GM21360 (cell line): Measurements from ENCODE around the gene ZC3H7B.
"Not testable (repeated sequence)": the region's sequence is repeated elsewhere in the genome, so short reads cannot be mapped to it uniquely, and the experiment has no call there.

Experiments
- ATAC-seq: cut with Tn5 transposase; IDR thresholded peaks from one replicate; pipeline ENCODE4 v1.9.1; 2021; ENCODE audit warnings: mild to moderate bottlenecking, moderate library complexity; ENCODE audit not compliant: unreplicated experiment

ZC3H7B gene

DNA sequence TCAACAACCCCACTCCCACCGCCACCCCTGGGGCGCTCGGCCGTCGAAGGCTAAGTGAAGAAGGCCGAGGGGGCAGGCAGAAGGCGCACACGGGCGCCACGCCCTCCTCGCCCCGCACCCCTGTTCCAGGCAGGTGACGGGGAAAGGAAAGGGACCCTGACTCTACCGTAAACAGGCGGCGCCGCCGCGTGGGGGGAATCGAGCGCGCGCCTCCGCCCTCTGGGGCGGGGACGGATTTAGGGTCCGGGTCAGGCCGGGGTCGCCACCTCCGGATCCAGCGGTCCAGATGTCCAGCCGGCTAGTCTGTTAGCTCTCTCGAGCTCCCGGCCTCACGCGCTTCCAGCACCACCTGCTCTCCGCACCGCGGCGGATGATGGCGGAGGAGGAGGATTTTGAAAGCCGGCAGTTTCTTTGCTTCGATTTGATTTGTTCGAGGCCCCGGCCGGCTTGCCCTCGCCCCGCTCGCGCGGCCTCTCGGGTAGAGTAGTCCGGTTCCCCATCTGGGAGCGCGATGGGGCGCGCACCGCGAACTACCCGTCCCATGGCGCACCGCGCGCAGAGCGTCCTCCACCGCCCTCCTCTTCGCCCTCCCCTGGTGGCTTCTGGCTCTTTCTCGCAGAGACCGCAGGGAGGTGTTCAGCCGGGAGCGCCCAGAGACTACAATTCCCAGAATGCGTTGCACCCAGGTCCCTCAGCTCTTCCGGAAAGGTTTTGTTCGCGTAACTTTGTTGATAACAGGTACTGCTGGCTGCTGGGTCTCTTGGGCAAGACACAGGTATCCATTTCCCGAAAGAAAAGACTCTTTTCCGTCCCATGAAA is 15.3 kb upstream of the ZC3H7B start, which contains the start of gene RANGAP1:
RANGAP1 (minus strand) TSS at position 368 of the 819 bp plus-strand sequence. CDS start 5,143 bp downstream, outside the sequence.
- ATAC-seq = peak; percentile 94

DNA sequence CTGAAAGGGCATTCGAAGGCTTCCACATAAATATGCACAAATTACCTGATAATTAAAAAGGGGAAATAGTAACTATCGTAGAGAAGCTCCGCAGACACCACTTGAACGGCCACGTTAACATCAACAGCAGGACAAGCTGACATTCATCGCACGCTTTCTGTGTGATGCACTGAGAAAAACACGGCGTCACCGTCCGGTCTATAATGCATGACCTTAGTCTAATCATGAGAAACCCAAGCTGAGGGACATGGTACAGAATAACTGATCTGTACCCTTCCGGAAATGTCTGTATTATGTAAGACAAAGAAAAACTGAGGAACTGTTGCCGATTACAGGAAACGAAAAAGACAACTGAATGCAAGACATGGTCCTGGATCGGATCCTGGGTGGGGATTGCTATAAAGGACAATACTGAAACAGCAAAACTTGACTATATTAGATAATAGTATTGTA is 14.7 kb upstream of the ZC3H7B start:
- ATAC-seq = peak; percentile 9

DNA sequence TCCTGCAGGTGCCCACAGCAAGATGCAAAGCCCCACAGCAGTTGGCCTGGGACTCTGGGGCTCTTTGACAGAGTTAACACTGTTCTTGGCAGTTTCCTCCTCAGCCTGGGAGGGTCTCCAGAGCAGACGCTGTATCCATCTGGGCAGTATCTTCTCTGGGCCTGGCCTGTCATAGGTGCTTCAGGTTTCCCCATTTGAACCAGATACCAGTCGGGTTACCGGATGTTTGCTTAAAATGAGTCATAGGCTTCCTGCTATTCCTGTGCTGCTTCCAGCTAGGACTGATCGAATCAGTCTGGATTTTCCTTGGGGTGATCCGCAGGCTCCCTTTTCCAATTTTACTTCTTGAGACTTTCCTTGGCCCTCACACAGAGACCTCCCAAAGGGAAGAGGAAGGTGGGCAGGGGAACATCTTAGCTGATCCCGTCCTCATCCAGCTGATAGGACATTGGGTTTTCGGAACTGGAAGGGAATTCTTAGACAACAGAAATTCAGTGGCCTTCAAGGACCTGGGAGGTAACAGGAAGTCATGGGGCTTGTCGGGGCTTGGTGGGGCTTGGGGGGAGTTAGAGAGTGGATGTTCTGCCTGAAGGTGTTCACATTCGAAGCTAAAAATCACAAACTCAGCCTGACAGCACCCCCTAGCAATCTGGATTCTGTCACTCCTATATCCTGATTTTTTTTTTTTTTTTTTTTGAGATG is 12.9 kb upstream of the ZC3H7B start:
- ATAC-seq = no peak

DNA sequence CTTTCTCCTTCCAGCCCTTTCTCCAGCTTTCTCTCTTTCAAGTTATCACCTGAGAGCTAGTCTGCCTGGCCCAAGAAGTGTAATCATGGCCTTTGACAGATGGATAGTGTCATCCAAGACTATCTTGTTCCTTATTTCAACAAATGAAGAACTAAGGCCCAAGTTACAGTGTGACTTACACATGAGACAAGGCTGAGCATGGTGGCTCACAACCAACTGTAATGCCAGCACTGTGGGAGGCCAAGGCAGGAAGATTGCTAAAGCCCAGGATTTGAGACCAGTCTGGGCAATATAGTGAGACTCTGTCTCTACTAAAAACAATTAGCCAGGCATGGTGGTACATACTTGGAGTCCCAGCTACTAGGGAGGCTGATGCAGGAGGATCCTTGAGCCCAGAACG is 11.7 kb upstream of the ZC3H7B start:
- ATAC-seq = no peak

DNA sequence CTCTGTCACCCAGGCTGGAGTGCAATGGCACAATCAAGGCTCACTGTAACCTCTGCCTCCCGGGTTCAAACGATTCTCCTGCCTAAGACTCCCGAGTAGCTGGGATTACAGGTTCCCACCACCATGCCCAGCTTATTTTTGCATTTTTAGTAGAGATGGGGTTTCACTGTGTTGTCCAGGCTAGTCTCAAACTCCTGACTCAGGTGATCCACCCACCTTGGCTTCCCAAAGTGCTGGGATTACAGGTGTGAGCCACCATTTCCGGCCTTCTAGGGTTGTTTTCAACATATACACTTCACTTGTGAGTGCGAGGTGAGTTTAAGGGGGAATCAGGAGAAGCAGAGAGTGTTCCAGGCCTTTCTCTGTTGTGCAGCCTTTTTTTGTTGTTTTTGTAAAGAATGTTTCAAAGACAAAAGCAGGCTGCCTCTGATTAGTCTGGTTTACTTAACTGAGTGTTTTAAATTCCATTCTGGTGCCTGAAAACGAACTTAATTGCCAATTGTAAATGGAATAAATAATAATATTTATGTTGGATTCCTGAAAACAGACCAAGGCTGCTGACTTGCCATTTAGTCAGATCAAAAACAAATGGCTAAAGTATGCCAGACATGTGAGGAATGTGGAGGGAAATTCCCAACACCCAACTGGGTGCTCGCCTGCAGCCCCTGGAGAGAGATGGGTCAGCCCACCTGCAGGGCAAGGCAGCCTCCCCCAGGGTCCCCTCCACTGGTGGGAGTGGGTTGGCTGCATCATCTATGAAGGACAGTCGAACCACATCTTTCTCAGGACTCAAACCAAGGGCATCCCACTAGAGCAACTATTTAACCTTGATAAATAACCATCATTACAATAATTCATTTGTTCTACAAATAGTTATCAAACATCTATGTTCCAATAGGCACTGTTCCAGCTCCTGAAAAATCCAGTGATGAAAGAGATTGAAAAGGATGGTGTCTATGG is 10.8 kb upstream of the ZC3H7B start:
- ATAC-seq = no peak

DNA sequence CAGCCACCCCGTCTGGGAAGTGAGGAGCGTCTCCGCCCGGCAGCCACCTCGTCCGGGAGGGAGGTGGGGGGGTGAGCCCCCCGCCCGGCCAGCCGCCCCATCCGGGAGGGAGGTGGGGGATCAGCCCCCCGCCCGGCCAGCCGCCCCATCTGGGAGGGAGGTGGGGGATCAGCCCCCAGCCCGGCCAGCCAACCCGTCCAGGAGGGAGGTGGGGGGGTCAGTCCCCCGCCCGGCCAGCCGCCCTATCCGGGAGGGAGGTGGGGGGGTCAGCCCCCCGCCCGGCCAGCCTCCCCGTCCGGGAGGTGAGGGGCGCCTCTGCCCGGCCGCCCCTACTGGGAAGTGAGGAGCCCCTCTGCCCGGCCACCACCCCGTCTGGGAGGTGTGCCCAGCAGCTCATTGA is 6.5 kb upstream of the ZC3H7B start:
- not testable (repeated sequence) for ATAC-seq

DNA sequence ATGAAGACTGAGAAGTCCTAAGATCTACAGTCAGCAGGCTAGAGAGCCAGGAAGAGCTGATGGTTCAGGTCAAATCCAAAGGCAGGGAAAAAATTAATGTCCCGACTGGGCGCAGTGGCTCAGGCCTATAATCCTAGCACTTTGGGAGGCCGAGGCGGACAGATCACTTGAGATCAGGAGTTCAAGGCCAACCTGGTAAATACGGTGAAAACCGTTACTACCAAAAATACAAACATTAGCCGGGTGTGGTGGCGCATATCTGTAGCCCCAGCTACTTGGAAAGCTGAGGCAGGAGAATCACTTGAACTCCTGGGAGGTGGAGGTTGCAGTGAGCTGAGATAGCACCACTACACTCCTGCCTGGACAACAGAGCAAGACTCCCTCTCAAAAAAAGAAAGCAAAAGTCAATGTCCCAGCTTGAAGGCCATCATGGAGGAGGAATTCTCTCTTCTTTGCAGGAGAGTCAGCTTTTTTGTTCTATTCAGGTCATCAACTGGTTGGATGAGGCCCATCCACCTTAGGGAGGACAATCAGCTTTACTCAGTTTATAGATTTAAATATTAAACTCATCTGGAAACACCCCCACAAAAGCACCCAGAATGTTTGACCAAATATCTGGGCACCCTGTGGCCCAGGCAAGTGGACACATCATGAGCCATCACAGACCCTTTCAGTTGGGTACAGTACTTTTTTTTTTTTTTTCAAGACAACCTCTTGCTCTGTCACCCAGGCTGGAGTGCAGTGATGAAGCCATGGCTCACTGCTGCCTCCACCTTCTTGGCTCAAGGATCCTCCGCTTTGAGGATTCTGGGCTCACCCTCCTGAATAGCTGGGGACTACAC is 4.3 kb upstream of the ZC3H7B start:
- no peak for ATAC-seq

DNA sequence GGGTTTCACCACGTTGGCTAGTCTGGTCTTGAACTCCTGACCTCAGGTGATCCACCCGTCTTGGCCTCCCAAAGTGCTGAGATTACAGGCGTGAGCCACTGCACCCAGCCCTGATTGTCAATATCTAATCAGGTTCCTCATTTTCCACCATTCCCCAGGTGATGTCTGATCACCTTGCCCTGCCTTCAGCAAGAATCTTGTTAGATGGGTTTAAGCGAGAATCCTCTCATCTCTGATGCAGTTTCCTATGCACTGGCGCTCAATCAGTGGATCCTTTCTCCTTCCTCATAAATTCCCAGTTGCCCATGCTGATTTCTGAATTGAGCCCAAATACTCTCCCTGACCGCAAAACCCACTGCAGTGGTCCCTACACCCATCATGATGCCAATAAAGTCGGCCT is 664 bp upstream of the ZC3H7B start:
- no peak for ATAC-seq

DNA sequence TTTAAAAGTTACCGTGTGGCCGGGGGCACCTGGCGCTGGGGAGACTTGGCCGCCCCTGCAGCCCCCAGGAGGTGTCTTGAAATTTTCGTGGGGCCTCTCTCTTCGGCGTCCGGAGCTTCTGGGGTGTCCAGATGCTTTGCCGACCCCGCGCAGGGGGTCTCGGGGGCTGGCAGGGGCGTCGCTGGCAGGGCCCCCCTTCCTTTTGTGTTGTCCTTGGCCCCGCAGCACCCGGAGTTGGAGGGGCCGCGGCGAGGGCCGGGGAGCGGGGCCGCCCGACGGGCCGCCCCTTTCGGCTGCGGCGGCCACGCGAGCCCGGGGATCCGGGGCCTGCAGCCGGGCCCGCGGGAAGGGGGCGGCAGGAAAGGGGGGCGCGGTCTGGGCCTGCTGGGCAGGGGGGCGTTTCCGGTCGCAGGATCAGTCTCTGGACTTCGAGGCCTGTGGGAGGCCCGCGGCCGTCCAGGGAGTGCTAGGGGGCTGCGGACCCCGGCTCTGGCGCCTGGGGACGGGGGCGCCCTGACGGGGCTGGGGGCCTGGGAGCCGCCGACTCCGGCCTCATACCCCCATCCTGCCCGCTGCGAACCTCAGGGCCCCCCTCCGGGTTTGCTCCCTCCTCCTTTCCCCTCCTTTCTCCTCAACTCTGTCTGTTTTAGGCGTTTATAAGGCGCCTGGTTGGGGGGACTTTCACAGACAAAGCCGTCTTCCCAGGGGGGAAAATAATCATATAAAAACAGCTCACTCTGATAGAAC is 869 bp downstream of the ZC3H7B start:
- no peak for ATAC-seq

DNA sequence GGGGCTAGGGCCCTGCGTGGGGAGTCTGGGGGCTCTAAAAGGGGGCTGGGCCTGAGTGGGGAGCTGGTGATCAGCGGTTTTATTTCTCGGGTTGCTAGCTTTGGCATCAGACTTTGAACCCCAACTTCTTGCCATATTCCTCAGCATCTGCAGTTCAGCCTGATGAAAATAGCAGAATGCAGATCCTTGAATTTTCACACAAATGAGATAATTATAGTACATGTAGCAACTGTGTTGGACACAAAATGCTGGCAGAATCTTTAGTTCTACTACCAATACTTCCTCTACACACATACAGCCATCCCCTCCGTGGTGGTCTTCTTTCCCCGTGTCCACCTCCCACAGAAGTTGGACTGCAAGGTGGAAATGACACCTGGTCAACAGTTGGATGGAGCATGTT is 1.5 kb downstream of the ZC3H7B start:
- no peak for ATAC-seq

DNA sequence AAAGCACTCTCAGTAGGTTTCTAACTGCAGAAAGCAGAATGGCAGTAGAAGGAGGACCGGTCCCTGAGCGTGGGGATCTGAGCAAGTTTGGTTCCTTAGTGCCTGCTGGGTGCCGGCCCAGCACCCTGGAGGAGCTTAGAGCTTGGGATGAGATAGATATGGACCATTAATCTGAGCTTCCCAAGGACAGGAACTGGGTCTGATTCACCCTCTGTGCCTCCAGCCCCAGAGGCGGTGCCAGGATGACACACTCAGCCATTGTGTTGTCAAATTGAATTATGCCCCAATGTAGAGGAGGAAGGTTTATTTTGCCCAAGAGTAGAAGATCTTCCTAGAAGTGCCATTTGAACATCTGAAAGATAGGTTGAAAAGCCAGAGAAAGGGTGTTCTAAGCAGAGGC is 4.3 kb downstream of the ZC3H7B start:
- no peak for ATAC-seq

DNA sequence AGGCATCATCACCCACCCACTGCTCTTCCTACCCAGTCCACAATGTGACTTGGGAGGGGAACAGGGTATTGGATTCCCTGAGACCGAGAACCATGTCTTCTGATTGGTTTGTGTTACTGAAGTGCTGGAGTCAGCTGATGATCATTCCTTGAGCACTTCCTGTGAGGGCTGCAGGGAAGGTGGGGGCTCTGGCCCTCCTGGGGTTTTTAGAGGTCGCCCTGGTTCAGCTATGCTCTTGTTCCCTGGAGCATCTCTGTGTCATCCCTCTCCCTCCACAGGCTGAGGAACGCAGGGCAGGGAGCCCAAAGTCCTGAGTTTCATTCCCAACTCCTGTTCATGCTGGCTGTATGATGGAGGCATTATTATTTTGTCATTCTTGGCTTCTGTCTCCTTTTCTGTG is 6.7 kb downstream of the ZC3H7B start:
- ATAC-seq = no peak

DNA sequence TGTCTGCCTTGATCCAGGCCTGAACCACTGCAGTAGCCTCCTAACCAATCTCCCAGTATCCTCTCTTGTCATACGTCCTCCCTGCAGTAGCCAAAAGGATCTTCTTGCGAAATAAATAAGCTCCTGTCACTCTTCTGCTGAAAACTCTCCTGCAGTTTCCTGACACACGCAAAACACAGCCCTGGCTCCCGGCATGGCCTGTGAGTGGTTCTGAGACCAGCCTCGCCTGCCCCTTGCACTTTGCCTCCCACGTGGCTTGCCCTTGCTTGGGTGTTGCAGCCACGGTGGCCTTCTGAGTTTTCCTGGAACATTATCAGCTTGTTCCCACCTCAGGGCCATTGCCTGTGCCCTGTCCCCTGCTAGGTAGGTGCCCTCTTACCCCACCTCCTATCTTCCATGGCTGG is 7.2 kb downstream of the ZC3H7B start:
- ATAC-seq = no peak

DNA sequence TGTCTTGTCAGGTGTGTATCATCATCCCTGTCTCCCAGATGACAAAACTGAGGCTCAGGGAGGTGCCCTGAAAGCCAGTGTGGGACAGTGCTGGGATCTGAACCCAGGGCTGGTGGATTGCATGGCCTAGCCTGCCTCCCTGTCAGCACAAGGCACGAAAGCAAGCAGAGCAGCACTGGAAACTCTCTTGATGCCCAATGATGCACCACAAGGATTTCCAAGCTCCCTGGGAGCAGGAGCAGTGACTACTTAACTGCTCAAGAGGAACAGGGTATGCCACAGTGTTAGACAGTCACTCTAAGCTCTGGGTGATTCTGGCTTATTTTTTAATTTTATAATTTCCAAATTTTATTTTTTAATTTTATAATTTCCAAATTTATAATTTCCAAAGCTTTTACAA is 9.0 kb downstream of the ZC3H7B start:
- no peak for ATAC-seq

DNA sequence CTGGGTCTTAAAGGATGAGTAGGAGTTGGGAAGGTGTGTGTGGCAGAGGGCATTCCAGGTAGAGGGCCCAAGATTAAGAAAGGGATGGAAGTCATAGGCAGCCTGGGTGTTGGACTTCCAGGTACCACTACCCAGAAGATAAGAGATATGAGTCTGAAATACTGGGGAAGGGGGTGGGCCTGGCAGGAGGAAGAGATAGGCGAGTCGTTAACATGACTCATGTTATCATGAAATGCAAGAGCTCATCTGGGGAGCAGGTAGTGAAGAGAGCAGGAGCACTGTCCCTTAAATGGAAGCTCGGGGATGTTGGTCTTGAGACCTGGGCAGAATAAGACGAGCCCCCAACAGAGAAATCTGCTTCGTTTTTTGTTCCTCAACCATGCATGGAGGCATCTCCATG is 10.2 kb downstream of the ZC3H7B start:
- no peak for ATAC-seq

DNA sequence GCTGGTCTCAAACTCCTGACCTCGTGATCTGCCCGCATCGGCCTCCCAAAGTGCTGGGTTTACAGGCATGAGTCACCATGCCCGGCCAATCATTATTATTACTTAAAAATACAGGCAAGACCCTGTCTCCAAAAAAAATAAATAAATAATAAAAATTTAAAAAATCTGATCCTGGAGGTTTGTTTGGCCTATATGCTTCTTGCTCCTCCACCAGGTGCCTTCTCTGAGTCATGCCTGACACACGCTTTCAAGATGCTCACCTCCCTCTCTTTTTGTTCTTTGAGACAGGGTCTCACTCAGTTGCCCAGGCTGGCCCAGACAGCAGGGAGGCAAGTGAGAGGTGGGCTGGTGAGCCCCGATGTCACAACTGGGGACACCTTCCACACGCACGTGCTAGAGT is 13.5 kb downstream of the ZC3H7B start:
- ATAC-seq = no peak

DNA sequence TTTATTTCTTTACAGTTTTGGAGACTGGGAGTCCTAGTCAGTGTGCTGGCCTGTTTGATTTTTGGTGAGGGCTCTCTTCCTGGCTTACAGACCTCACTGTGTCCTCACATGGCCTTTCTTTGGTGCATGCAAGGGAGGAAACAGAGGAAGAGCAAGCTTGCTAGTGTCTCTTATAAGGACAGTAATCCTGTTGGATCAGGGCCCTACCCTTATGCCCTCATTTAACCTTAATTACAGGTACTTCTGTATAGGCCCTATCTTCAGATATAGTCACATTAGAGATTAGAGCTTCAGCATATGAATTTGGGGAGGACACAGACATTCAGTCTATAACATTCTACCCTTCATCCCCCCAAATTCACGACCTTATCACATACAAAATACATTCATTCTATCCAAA is 14.3 kb downstream of the ZC3H7B start:
- no peak for ATAC-seq

DNA sequence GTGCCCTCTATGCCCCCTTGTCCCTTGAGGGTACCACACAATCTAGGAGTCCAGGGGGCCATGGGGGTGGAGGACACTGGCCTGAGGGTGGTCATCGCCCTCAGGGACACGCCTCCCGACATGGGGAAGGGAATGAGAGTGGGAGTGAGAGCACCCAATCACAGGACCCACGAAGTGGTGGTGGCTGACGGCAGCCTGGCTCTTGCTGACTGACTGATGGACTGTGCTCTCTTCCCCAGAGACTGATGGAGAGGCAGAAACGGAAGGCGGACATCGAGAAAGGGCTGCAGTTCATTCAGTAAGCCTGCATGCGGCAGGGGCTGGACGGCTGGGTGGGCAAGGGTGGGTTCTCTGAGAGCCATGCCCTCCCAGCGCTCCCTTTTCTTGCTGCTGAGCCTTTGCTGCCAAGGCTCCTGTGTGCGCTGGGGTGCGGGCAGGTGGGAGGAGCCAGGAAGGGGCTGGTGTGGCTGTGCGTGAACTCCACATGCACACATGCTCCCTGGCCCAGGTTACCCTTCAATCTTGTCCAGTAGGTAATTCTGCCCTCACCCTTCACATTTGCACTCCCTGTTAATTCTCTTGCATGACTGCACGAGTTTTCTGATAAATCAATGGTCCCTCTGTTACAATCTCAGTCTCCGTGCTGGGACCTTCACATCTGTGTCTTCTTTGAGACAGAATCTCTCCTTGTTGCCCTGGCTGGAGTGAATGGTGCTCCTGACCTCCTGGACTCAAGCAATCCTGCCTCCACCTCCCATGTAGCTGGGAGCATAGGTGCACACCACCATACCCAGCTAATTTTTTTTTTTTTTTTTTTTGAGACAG is 19.3 kb downstream of the ZC3H7B start:
- no peak for ATAC-seq
